Stromal cell of bone marrow (primary cell): ENCODE results near the gene VPS29.

ENCODE experiments used
- DNase-seq: peaks from one replicate; pipeline ENCODE4 v3.0.0-alpha.2; 2012; ENCODE audit warnings: low read depth

VPS29 gene

GRCh38 chr12:110444455-110444854 lies 57.5 kb downstream of the VPS29 start:
- no peak for DNase-seq
